HEK293 (cell line): ENCODE results near the gene ELL3.

Source experiments
- KLF9 ChIP-seq: fragments of 450-650 bp; formaldehyde crosslinking; IDR thresholded peaks from 2 replicates; pipeline ENCODE4 v1.5.1; 2016; ENCODE audit warnings: missing biosample characterization, missing genetic modification characterization, low read depth
- PBX3 ChIP-seq: sonication (generic); formaldehyde crosslinking; IDR thresholded peaks from 2 replicates; pipeline ENCODE4 v1.8.1; 2022; ENCODE audit warnings: mild to moderate bottlenecking, moderate library complexity, missing genetic modification reagents
- SCRT2 ChIP-seq: fragments of 450-650 bp; formaldehyde crosslinking; IDR thresholded peaks from 2 replicates; pipeline ENCODE4 v1.5.1; 2016; ENCODE audit warnings: missing biosample characterization, missing genetic modification characterization
- TRIM28 ChIP-seq: IDR thresholded peaks from 2 replicates; pipeline ENCODE4 v1.6.1; 2011; ENCODE audit warnings: low read length, control low read depth, borderline replicate concordance
- ZBTB10 ChIP-seq: fragments of 450-650 bp; formaldehyde crosslinking; IDR thresholded peaks from 2 replicates; pipeline ENCODE4 v1.5.1; 2016; ENCODE audit warnings: missing biosample characterization, missing genetic modification characterization
- ZBTB17 ChIP-seq: fragments of 450-650 bp; formaldehyde crosslinking; IDR thresholded peaks from 2 replicates; pipeline ENCODE4 v1.5.1; 2016; ENCODE audit warnings: missing biosample characterization, missing genetic modification characterization
- ZBTB20 ChIP-seq: fragments of 450-650 bp; formaldehyde crosslinking; IDR thresholded peaks from 2 replicates; pipeline ENCODE4 v1.5.1; 2016; ENCODE audit warnings: missing biosample characterization, missing genetic modification characterization
- ZFP41 ChIP-seq: fragments of 450-650 bp; formaldehyde crosslinking; IDR thresholded peaks from 2 replicates; pipeline ENCODE4 v1.5.1; 2016; ENCODE audit warnings: missing biosample characterization, missing genetic modification characterization, borderline replicate concordance
- ZNF112 ChIP-seq: fragments of 450-650 bp; formaldehyde crosslinking; IDR thresholded peaks from 2 replicates; pipeline ENCODE4 v1.5.0; 2017; ENCODE audit warnings: missing biosample characterization, missing genetic modification characterization
- ZNF157 ChIP-seq: fragments of 450-650 bp; formaldehyde crosslinking; IDR thresholded peaks from 2 replicates; pipeline ENCODE4 v1.5.1; 2016; ENCODE audit warnings: missing biosample characterization, missing genetic modification characterization
- ZNF19 ChIP-seq: fragments of 450-650 bp; formaldehyde crosslinking; IDR thresholded peaks from 2 replicates; pipeline ENCODE4; 2016; ENCODE audit warnings: missing biosample characterization, missing genetic modification characterization, low read depth
- ZNF202 ChIP-seq: fragments of 450-650 bp; formaldehyde crosslinking; IDR thresholded peaks from 2 replicates; pipeline ENCODE4 v1.5.1; 2016; ENCODE audit warnings: missing biosample characterization, missing genetic modification characterization, borderline replicate concordance
- ZNF223 ChIP-seq: fragments of 450-650 bp; formaldehyde crosslinking; IDR thresholded peaks from 2 replicates; pipeline ENCODE4 v1.5.1; 2016; ENCODE audit warnings: missing biosample characterization, missing genetic modification characterization
- ZNF324 ChIP-seq: fragments of 450-650 bp; formaldehyde crosslinking; IDR thresholded peaks from 2 replicates; pipeline ENCODE4 v1.5.1; 2016; ENCODE audit warnings: missing biosample characterization, missing genetic modification characterization
- ZNF335 ChIP-seq: fragments of 450-650 bp; formaldehyde crosslinking; conservative IDR thresholded peaks from 2 replicates; pipeline ENCODE4 v1.5.1; 2016; ENCODE audit warnings: missing biosample characterization, missing genetic modification characterization
- ZNF366 ChIP-seq: fragments of 450-650 bp; formaldehyde crosslinking; conservative IDR thresholded peaks from 2 replicates; pipeline ENCODE4 v1.5.1; 2016; ENCODE audit warnings: missing biosample characterization, missing genetic modification characterization
- ZNF501 ChIP-seq: fragments of 450-650 bp; formaldehyde crosslinking; IDR thresholded peaks from 2 replicates; pipeline ENCODE4 v1.5.1; 2016; ENCODE audit warnings: missing biosample characterization, missing genetic modification characterization
- ZNF544 ChIP-seq: fragments of 450-650 bp; formaldehyde crosslinking; IDR thresholded peaks from 2 replicates; pipeline ENCODE4 v1.5.0; 2017; ENCODE audit warnings: missing biosample characterization, missing genetic modification characterization
- ZNF560 ChIP-seq: fragments of 450-650 bp; formaldehyde crosslinking; IDR thresholded peaks from 2 replicates; pipeline ENCODE4 v1.5.1; 2017; ENCODE audit warnings: missing biosample characterization, missing genetic modification characterization, borderline replicate concordance
- ZNF621 ChIP-seq: fragments of 450-650 bp; formaldehyde crosslinking; IDR thresholded peaks from 2 replicates; pipeline ENCODE4 v1.5.1; 2017; ENCODE audit warnings: missing biosample characterization, missing genetic modification characterization
- ZNF623 ChIP-seq: fragments of 450-650 bp; formaldehyde crosslinking; IDR thresholded peaks from 2 replicates; pipeline ENCODE4 v1.5.1; 2016; ENCODE audit warnings: missing biosample characterization, missing genetic modification characterization
- ZNF707 ChIP-seq: fragments of 450-650 bp; formaldehyde crosslinking; IDR thresholded peaks from 2 replicates; pipeline ENCODE4 v1.5.1; 2016; ENCODE audit warnings: missing biosample characterization, missing genetic modification characterization
- ZNF76 ChIP-seq: fragments of 450-650 bp; formaldehyde crosslinking; IDR thresholded peaks from 2 replicates; pipeline ENCODE4; 2016; ENCODE audit warnings: low read depth, missing biosample characterization, missing genetic modification characterization, borderline replicate concordance
- ZNF776 ChIP-seq: fragments of 450-650 bp; formaldehyde crosslinking; IDR thresholded peaks from 2 replicates; pipeline ENCODE4 v1.5.0; 2017; ENCODE audit warnings: missing biosample characterization, missing genetic modification characterization, borderline replicate concordance
- TF ChIP-seq, protein P1 (sequence below): fragments of 450-650 bp; formaldehyde crosslinking; IDR thresholded peaks from 2 replicates; pipeline ENCODE4 v1.5.1; 2016; ENCODE audit warnings: missing biosample characterization, missing genetic modification characterization
- TF ChIP-seq, protein P2 (sequence below): fragments of 450-650 bp; formaldehyde crosslinking; IDR thresholded peaks from 2 replicates; pipeline ENCODE4 v1.5.1; 2017; ENCODE audit warnings: missing biosample characterization, missing genetic modification characterization
- TF ChIP-seq, protein P3 (sequence below): fragments of 450-650 bp; formaldehyde crosslinking; IDR thresholded peaks from 2 replicates; pipeline ENCODE4 v1.5.1; 2016; ENCODE audit warnings: missing biosample characterization, missing genetic modification characterization
- TF ChIP-seq, protein P4 (sequence below): fragments of 450-650 bp; formaldehyde crosslinking; IDR thresholded peaks from 2 replicates; pipeline ENCODE4; 2016; ENCODE audit warnings: missing biosample characterization, missing genetic modification characterization

Gene ELL3

GRCh38 chr15:43824302-43825246 lies 47.8 kb upstream of the ELL3 start, which contains the start of gene MFAP1 (continued):
- 0 out of 2 replicates have a peak, but pooled peaks have one; percentile 12 for TF ChIP-seq ZNF324 (tag by site-specific recombination)
- TF ChIP-seq ZNF19 = no peak
- TF ChIP-seq ZNF366 (tag by site-specific recombination) = peak; percentile 54; the same call in 1 of the 2 replicates
- TF ChIP-seq TRIM28 = peak; percentile 18; the same call in 1 of the 2 replicates
- TF ChIP-seq SCRT2 (tag by site-specific recombination) = no peak
- TF ChIP-seq ZNF112 (tag by site-specific recombination) = no peak
- TF ChIP-seq ZBTB17 (tag by site-specific recombination) = peak; percentile 95
- TF ChIP-seq ZNF335 (tag by site-specific recombination) = peak; percentile 89
- TF ChIP-seq ZNF621 = no peak
- TF ChIP-seq ZNF76 (tag by site-specific recombination) = peak; percentile 91
- TF ChIP-seq ZFP41 (tag by site-specific recombination) = no peak
- TF ChIP-seq ZNF202 (tag by site-specific recombination) = no peak
- TF ChIP-seq ZBTB10 (tag by site-specific recombination) = no peak
- no peak for TF ChIP-seq ZNF623
- TF ChIP-seq KLF9 (tag by site-specific recombination) = no peak
- TF ChIP-seq, protein P1, sequence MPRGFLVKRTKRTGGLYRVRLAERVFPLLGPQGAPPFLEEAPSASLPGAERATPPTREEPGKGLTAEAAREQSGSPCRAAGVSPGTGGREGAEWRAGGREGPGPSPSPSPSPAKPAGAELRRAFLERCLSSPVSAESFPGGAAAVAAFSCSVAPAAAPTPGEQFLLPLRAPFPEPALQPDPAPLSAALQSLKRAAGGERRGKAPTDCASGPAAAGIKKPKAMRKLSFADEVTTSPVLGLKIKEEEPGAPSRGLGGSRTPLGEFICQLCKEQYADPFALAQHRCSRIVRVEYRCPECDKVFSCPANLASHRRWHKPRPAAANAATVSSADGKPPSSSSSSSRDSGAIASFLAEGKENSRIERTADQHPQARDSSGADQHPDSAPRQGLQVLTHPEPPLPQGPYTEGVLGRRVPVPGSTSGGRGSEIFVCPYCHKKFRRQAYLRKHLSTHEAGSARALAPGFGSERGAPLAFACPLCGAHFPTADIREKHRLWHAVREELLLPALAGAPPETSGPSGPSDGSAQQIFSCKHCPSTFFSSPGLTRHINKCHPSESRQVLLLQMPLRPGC (tag by site-specific recombination) = 0 out of 2 replicates have a peak, but pooled peaks have one; percentile 33
- no peak for TF ChIP-seq ZNF544 (tag by site-specific recombination)
- no peak for TF ChIP-seq ZNF776 (tag by site-specific recombination)
- TF ChIP-seq ZNF157 (tag by site-specific recombination) = no peak
- TF ChIP-seq ZNF707 (tag by site-specific recombination) = peak; percentile 65; the same call in 1 of the 2 replicates
- TF ChIP-seq, protein P2, sequence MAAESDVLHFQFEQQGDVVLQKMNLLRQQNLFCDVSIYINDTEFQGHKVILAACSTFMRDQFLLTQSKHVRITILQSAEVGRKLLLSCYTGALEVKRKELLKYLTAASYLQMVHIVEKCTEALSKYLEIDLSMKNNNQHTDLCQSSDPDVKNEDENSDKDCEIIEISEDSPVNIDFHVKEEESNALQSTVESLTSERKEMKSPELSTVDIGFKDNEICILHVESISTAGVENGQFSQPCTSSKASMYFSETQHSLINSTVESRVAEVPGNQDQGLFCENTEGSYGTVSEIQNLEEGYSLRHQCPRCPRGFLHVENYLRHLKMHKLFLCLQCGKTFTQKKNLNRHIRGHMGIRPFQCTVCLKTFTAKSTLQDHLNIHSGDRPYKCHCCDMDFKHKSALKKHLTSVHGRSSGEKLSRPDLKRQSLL (tag by site-specific recombination) = no peak
- TF ChIP-seq, protein P3, sequence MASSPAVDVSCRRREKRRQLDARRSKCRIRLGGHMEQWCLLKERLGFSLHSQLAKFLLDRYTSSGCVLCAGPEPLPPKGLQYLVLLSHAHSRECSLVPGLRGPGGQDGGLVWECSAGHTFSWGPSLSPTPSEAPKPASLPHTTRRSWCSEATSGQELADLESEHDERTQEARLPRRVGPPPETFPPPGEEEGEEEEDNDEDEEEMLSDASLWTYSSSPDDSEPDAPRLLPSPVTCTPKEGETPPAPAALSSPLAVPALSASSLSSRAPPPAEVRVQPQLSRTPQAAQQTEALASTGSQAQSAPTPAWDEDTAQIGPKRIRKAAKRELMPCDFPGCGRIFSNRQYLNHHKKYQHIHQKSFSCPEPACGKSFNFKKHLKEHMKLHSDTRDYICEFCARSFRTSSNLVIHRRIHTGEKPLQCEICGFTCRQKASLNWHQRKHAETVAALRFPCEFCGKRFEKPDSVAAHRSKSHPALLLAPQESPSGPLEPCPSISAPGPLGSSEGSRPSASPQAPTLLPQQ (tag by site-specific recombination) = peak; percentile 45; the same call in 1 of the 2 replicates
- TF ChIP-seq, protein P4, sequence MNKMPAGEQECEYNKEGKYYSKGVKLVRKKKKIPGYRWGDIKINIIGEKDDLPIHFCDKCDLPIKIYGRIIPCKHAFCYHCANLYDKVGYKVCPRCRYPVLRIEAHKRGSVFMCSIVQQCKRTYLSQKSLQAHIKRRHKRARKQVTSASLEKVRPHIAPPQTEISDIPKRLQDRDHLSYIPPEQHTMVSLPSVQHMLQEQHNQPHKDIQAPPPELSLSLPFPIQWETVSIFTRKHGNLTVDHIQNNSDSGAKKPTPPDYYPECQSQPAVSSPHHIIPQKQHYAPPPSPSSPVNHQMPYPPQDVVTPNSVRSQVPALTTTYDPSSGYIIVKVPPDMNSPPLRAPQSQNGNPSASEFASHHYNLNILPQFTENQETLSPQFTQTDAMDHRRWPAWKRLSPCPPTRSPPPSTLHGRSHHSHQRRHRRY = no peak
- TF ChIP-seq PBX3 = no peak
- no peak; the same call in 1 of the 2 replicates for TF ChIP-seq ZNF501 (tag by site-specific recombination)
- TF ChIP-seq ZNF223 = no peak
- no peak for TF ChIP-seq ZNF560 (tag by site-specific recombination)
- 0 out of 2 replicates have a peak, but pooled peaks have one; percentile 18 for TF ChIP-seq ZBTB20 (tag by site-specific recombination)
